IMR-90 (cell line): ENCODE results near the gene EXT2. TPM values are rescaled to one million over a fixed set of nuclear protein-coding genes. Genes with fewer than 3 reads are reported as not detected.

ENCODE experiments used
- ATAC-seq: fragments of 200-7000 bp; cut with Tn5 transposase; 2 replicates; pipeline ENCODE4 v1.9.1; 2020; ENCODE audit warnings: low read depth, mild to moderate bottlenecking, moderate library complexity
- BruUV-seq: library from RNA; stranded (reverse); fragments of 400-500 nt; replicated peaks from 2 replicates; lab custom pipeline; 2021; lab: Mats Ljungman, UMichigan
- CTCF ChIA-PET: fragments of 300-600 bp; formaldehyde crosslinking; extraction: SDS; loops from one replicate; lab custom pipeline; 2021; ENCODE audit warnings: antibody characterized with exemption; lab: Yijun Ruan, JAX
- POLR2A ChIA-PET: fragments of 300-600 bp; sonication (Branson Sonifier 250); formaldehyde crosslinking; loops from one replicate; lab custom pipeline; 2022; ENCODE audit warnings: antibody characterized with exemption; ENCODE audit not compliant: unreplicated experiment; lab: Charles Lee
- DNase-seq: peaks from one replicate; pipeline ENCODE4 v3.0.0; 2013
- H2AFZ ChIP-seq: replicated peaks from 2 replicates; pipeline ENCODE3; 2013; ENCODE audit warnings: low read length, mild to moderate bottlenecking; ENCODE audit not compliant: poor library complexity
- H2AK5ac ChIP-seq: 2 replicates; pipeline ENCODE4 v1.6.1; 2013; ENCODE audit warnings: low read depth, low read length, inconsistent platforms
- H2AK9ac ChIP-seq: replicated peaks from 2 replicates; pipeline ENCODE3; 2013; ENCODE audit warnings: mild to moderate bottlenecking, low read depth, low read length, moderate library complexity; ENCODE audit not compliant: poor library complexity
- H2BK120ac ChIP-seq: 2 replicates; pipeline ENCODE4 v1.6.1; 2013; ENCODE audit warnings: low read depth, low read length, inconsistent platforms
- H2BK15ac ChIP-seq: 3 replicates; pipeline ENCODE4 v1.6.1; 2013; ENCODE audit warnings: low read depth, low read length, inconsistent platforms
- H2BK20ac ChIP-seq: 2 replicates; pipeline ENCODE4 v1.6.1; 2013; ENCODE audit warnings: low read depth, mild to moderate bottlenecking, inconsistent platforms, low read length, moderate library complexity
- H2BK5ac ChIP-seq: 2 replicates; pipeline ENCODE4 v1.6.1; 2013; ENCODE audit warnings: mild to moderate bottlenecking, low read depth, low read length, inconsistent platforms; ENCODE audit not compliant: poor library complexity, severe bottlenecking
- H3K14ac ChIP-seq: replicated peaks from 2 replicates; pipeline ENCODE4 v1.6.1; 2013; ENCODE audit warnings: low read depth, low read length, inconsistent platforms
- H3K18ac ChIP-seq: 2 replicates; pipeline ENCODE4 v1.6.1; 2013; ENCODE audit warnings: low read depth, low read length, control low read depth
- H3K23ac ChIP-seq: 2 replicates; pipeline ENCODE4 v1.6.1; 2013; ENCODE audit warnings: low read depth, low read length, inconsistent platforms
- H3K27ac ChIP-seq: 2 replicates; pipeline ENCODE4 v1.5.1; 2013; ENCODE audit warnings: mild to moderate bottlenecking, control low read depth, low read length; ENCODE audit not compliant: insufficient read depth
- H3K27me3 ChIP-seq: 2 replicates; pipeline ENCODE4 v1.6.1; 2013; ENCODE audit warnings: low read length; ENCODE audit not compliant: control insufficient read depth, insufficient read depth
- H3K36me3 ChIP-seq: 2 replicates; pipeline ENCODE4 v1.6.1; 2013; ENCODE audit warnings: low read length, mixed read lengths; ENCODE audit not compliant: control insufficient read depth, insufficient read depth
- H3K4ac ChIP-seq: 2 replicates; pipeline ENCODE4 v1.6.1; 2013; ENCODE audit warnings: low read depth, low read length, inconsistent platforms
- H3K4me1 ChIP-seq: 2 replicates; pipeline ENCODE4 v1.6.1; 2013; ENCODE audit warnings: low read length, mixed read lengths; ENCODE audit not compliant: control insufficient read depth, insufficient read depth
- H3K4me2 ChIP-seq: 2 replicates; pipeline ENCODE4 v1.6.1; 2013; ENCODE audit warnings: low read depth, mild to moderate bottlenecking, control low read depth, low read length, moderate library complexity
- H3K4me3 ChIP-seq: 2 replicates; pipeline ENCODE4 v1.5.1; 2013; ENCODE audit warnings: low read depth, mild to moderate bottlenecking, control low read depth, low read length, moderate library complexity; ENCODE audit not compliant: insufficient read depth
- H3K56ac ChIP-seq: 2 replicates; pipeline ENCODE4 v1.6.1; 2013; ENCODE audit warnings: low read length, inconsistent platforms; ENCODE audit not compliant: insufficient read depth; ENCODE audit errors: extremely low read depth
- H3K79me1 ChIP-seq, 2 experiments: 2 replicates each; pipeline ENCODE4 v1.6.1; 2013; ENCODE audit warnings: low read length in 2 of 2, inconsistent platforms in 1 of 2, low read depth in 1 of 2
- H3K9ac ChIP-seq: 2 replicates; pipeline ENCODE4 v1.6.1; 2013; ENCODE audit warnings: low read depth, low read length, control low read depth
- H3K9me1 ChIP-seq: 2 replicates; pipeline ENCODE4 v1.6.1; 2013; ENCODE audit warnings: low read length, inconsistent platforms; ENCODE audit not compliant: insufficient read depth
- H3K9me3 ChIP-seq: 2 replicates; pipeline ENCODE4 v1.6.1; 2013; ENCODE audit warnings: low read length; ENCODE audit not compliant: control insufficient read depth, insufficient read depth
- H4K20me1 ChIP-seq: 2 replicates; pipeline ENCODE4 v1.6.1; 2013; ENCODE audit warnings: low read length, inconsistent platforms; ENCODE audit not compliant: insufficient read depth
- H4K5ac ChIP-seq: 2 replicates; pipeline ENCODE4 v1.6.1; 2013; ENCODE audit warnings: mild to moderate bottlenecking, low read depth, low read length, control low read depth
- H4K8ac ChIP-seq, 2 experiments: 2 replicates each; pipeline ENCODE4 v1.6.1; 2013; ENCODE audit warnings: low read depth in 2 of 2, low read length in 2 of 2, control low read depth in 1 of 2, inconsistent platforms in 1 of 2
- H4K91ac ChIP-seq: 2 replicates; pipeline ENCODE4 v1.6.1; 2013; ENCODE audit warnings: low read depth, low read length, inconsistent platforms; ENCODE audit not compliant: insufficient read depth
- MAZ ChIP-seq: IDR thresholded peaks from 2 replicates; pipeline ENCODE4 v1.6.1; 2012; ENCODE audit warnings: low read depth, mild to moderate bottlenecking, low read length, improper control_type of control experiment, moderate library complexity, borderline replicate concordance
- RFX5 ChIP-seq: IDR thresholded peaks from 2 replicates; pipeline ENCODE4 v1.8.0; 2012; ENCODE audit warnings: low read depth, mild to moderate bottlenecking, low read length, moderate library complexity
- WGBS, 2 experiments: methylation state at CpG; one replicate each; pipeline versions ENCODE4 v1.1.5 to v1.1.7; 2013; ENCODE audit warnings: missing lambda C conversion rate in 2 of 2; ENCODE audit not compliant: insufficient read length in 1 of 2; ENCODE audit errors: extremely low coverage in 2 of 2; 5-methylcytosine and 5-hydroxymethylcytosine counted together
- dilution Hi-C: fragments of 300-500 bp; cut with HindIII; formaldehyde crosslinking; loops from one replicate; pipeline ENCODE4 v1.14.3; 2018; ENCODE audit warnings: low sequenced_read_pairs; ENCODE audit not compliant: unreplicated experiment
- in situ Hi-C: fragments of 300-500 bp; cut with MboI; formaldehyde crosslinking; loops from 3 replicates; pipeline ENCODE4 v1.14.3; 2019; ENCODE audit warnings: low sequenced_read_pairs, inconsistent platforms, mixed read lengths
- intact Hi-C: fragments of 100-400 bp; cut with micrococcal nuclease; formaldehyde crosslinking; loops from 2 replicates; pipeline ENCODE4 v1.10.0; 2022
- polyA plus RNA-seq, 3 experiments: library from polyadenylated mRNA; depleted of rRNA; stranded (reverse); fragments of >200 nt; gene quantifications; 2 replicates each; pipeline ENCODE4 v1.2.3, GENCODE V29; 2012; ENCODE audit warnings: low replicate concordance in 1 of 3
- total RNA-seq: library from RNA; depleted of rRNA; stranded (reverse); fragments of >200 nt; gene quantifications from 2 replicates; pipeline ENCODE4 v1.2.3, GENCODE V29; 2012

The EXT2 gene
- total and polyA plus RNA-seq, 2 of the 4 experiments (the other 2 are of a cell fraction): 75.0 to 85.3 TPM

GRCh38 chr11:44207292-44207691, 111.8 kb downstream of the EXT2 start:
- Histone ChIP-seq H3K27ac (no peak overlapping the region), H4K91ac (no peak overlapping the region), H4K8ac (no peak overlapping the region), H4K5ac (no peak overlapping the region), H4K20me1 (no peaks in the 10 kb centered on the region; the same call in 1 of the 2 replicates), H3K79me1 (peaks cover 3 to 4% of the 10 kb centered on the region in 2 experiments; a peak in 1 of 4 replicates), H3K56ac (no peak overlapping the region), H3K18ac (no peak overlapping the region), H3K14ac (no peak overlapping the region), H3K4me2 (no peak overlapping the region), H3K23ac (no peak overlapping the region), H3K27me3 (no peaks in the 10 kb centered on the region), H3K4me1 (no peaks in the 10 kb centered on the region), H3K9ac (no peak overlapping the region), H3K4ac (no peak overlapping the region), H3K4me3 (no peak overlapping the region), H3K9me1 (no peaks in the 10 kb centered on the region), H2BK20ac (no peak overlapping the region), H2AFZ (no peak overlapping the region), H2BK5ac (no peak overlapping the region), H3K36me3 (peaks cover 4% of the 10 kb centered on the region), H2AK5ac (no peak overlapping the region), H3K9me3 (no peaks in the 10 kb centered on the region), H2BK15ac (no peak overlapping the region), H2AK9ac (no peak overlapping the region), H2BK120ac (no peak overlapping the region)
- no peak for TF ChIP-seq MAZ
- no peak for TF ChIP-seq RFX5
- dilution Hi-C loops: no loop called here
- BruUV-seq: no TSS peak
- intact Hi-C loops: no loop called here
- ChIA-PET POLR2A (interaction anchor here (0.6 kb wide), 1 partner anchor 40 kb away, joined by 4 read pairs; no protein-coding TSS in a partner anchor), CTCF (interaction anchor here (0.5 kb wide), 1 partner anchor 70 kb away, joined by 7 read pairs; no protein-coding TSS in a partner anchor)
- in situ Hi-C loops: no loop called here
- ATAC-seq (no peak), DNase-seq (no peak)
- 100% methylated on average over 1 of the region's 7 CpGs; no CpG with 5 or more reads in 1 of the 2 experiments for WGBS, 2 experiments
